Prostate gland (tissue), 2 donors: ENCODE measurements around the gene KPTN. TPM values are rescaled to one million over a fixed set of nuclear protein-coding genes. Genes with fewer than 3 reads are reported as not detected.

ENCODE experiments used
- DNase-seq: peaks from one replicate; pipeline ENCODE4 v3.0.0-alpha.2; 2019; ENCODE audit warnings: low spot score
- H3K27ac ChIP-seq, 2 donors: fragments of 200-600 bp; sonication (generic); 2 replicates each; pipeline ENCODE4 v1.5.1; 2017 to 2019
- H3K27me3 ChIP-seq: fragments of 200-600 bp; sonication (generic); replicated peaks from 2 replicates; pipeline ENCODE4 v1.5.1; 2019; ENCODE audit not compliant: insufficient read depth
- H3K36me3 ChIP-seq, 2 donors: fragments of 200-600 bp; sonication (generic); 1 replicate in 1 of 2; 2 replicates in 1 of 2; pipeline versions ENCODE4 v1.5.1 to v1.8.1; 2017 to 2019
- H3K4me1 ChIP-seq: fragments of 200-600 bp; sonication (generic); replicated peaks from 2 replicates; pipeline ENCODE4 v1.5.1; 2019
- H3K4me3 ChIP-seq, 2 donors: fragments of 200-600 bp; sonication (generic); 2 replicates each; pipeline ENCODE4 v1.5.1; 2017 to 2019
- H3K9me3 ChIP-seq: fragments of 200-600 bp; sonication (generic); 2 replicates; pipeline ENCODE4 v1.5.1; 2017
- POLR2A ChIP-seq: fragments of 450-650 bp; IDR thresholded peaks from one replicate; pipeline ENCODE4 v1.6.1; 2016; ENCODE audit warnings: antibody characterized with exemption, mild to moderate bottlenecking
- POLR2AphosphoS5 ChIP-seq: sonication (generic); formaldehyde crosslinking; IDR thresholded peaks from one replicate; pipeline ENCODE4 v1.6.1; 2017; ENCODE audit warnings: antibody characterized with exemption
- WGBS: methylation state at CpG from one replicate; pipeline ENCODE4 v1.1.5; 2018; 5-methylcytosine and 5-hydroxymethylcytosine counted together
- intact Hi-C: fragments of 100-400 bp; cut with DNase I; formaldehyde crosslinking; loops from one replicate; pipeline ENCODE4 v1.14.2; 2022
- total RNA-seq, 2 donors: library from RNA; depleted of rRNA; stranded (reverse); fragments of >200 nt; gene quantifications; one replicate each; pipeline ENCODE4 v1.1.0, GENCODE V29; 2016
- TF ChIP-seq, protein P1 (sequence below), 4 experiments: fragments of 200-600 bp in 2 of 4; fragments of 450-650 bp in 2 of 4; sonication (generic) in 2 of 4; IDR thresholded peaks; 1 replicate in 3 of 4; 2 replicates in 1 of 4; pipeline ENCODE4 v1.5.1; 2016 to 2019; ENCODE audit warnings: antibody characterized with exemption in 4 of 4, mild to moderate bottlenecking in 2 of 4, moderate library complexity in 2 of 4

The KPTN gene
- total RNA-seq, 2 donors from 2014 or later: 8.8 to 9.0 TPM

GRCh38 chr19:47446534-47447469, 37.2 kb downstream of the KPTN start:
- no peaks in the 10 kb centered on the region for H3K36me3 ChIP-seq
- H3K4me1 ChIP-seq: no peaks in the 10 kb centered on the region
- no peaks in the 10 kb centered on the region for H3K9me3 ChIP-seq
- TF ChIP-seq, protein P1, sequence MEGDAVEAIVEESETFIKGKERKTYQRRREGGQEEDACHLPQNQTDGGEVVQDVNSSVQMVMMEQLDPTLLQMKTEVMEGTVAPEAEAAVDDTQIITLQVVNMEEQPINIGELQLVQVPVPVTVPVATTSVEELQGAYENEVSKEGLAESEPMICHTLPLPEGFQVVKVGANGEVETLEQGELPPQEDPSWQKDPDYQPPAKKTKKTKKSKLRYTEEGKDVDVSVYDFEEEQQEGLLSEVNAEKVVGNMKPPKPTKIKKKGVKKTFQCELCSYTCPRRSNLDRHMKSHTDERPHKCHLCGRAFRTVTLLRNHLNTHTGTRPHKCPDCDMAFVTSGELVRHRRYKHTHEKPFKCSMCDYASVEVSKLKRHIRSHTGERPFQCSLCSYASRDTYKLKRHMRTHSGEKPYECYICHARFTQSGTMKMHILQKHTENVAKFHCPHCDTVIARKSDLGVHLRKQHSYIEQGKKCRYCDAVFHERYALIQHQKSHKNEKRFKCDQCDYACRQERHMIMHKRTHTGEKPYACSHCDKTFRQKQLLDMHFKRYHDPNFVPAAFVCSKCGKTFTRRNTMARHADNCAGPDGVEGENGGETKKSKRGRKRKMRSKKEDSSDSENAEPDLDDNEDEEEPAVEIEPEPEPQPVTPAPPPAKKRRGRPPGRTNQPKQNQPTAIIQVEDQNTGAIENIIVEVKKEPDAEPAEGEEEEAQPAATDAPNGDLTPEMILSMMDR (IDR thresholded peaks at IDR 0.05): no peak
- intact Hi-C loops: no loop called here
- H3K27me3 ChIP-seq: no peaks in the 10 kb centered on the region
- DNase-seq: no peak
- WGBS: 15% methylated on average over 28 of the region's 28 CpGs
- H3K4me3 ChIP-seq: no peak overlapping the region
- no peak overlapping the region for H3K27ac ChIP-seq

DNA sequence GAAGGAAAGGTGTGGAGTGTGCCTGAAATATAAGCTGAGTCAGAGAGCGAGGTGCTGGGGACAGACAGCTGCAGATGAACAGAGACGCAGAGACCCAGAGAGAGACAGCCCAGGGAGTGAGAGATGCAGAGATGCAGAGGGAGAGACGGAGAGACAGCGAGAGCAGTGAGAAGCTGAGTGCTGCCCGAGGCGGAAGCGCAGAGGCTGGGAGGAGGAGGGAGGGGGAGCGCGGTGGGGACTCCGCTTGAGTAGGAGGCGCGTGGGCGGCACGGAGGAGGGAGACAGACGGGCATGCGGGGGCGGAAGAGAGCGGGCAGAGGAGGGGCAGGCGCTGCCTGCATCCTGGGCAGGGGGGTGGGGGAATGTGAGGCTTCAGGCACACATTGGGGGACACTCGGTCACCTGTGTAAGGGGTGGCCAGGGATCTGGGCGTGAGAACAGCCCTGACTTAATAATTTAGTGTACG, 38.0 kb downstream of the KPTN start:
- intact Hi-C loops: no loop called here
- H3K9me3 ChIP-seq: no peaks in the 10 kb centered on the region
- DNase-seq: peak; percentile 44
- H3K27me3 ChIP-seq: no peaks in the 10 kb centered on the region
- WGBS: 3% methylated on average over 21 of the region's 22 CpGs
- H3K4me3 ChIP-seq: no peak overlapping the region
- H3K4me1 ChIP-seq: no peaks in the 10 kb centered on the region
- TF ChIP-seq POLR2AphosphoS5: peak; percentile 26
- no peak for TF ChIP-seq POLR2A
- H3K27ac ChIP-seq: no peak overlapping the region
- H3K36me3 ChIP-seq: no peaks in the 10 kb centered on the region

DNA sequence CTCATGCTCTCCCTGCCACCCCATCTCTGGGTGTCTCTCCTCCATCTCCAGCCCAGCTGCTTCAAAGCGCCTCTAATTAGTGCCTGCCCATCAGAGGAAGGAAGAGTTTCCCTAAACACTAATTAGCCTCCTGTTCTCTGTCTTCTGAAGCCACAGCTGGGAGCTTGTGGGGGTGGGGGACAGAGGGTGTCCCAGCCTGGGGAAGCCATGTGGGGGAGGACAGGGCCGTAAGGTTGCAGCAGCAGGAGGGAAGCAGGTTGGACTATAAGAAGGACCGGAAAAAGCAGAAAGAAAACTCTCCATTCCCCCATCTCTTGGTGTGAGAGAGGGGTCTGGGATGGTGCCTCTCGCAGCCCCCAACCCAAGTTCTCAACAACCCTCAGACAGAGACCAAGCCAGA, 38.5 kb downstream of the KPTN start:
- WGBS: 50% methylated on average over 4 of the region's 4 CpGs

GRCh38 chr19:47444388-47444821, 39.6 kb downstream of the KPTN start:
- H3K9me3 ChIP-seq: no peaks in the 10 kb centered on the region
- no peaks in the 10 kb centered on the region for H3K27me3 ChIP-seq
- H3K4me1 ChIP-seq: no peaks in the 10 kb centered on the region
- no peak overlapping the region for H3K4me3 ChIP-seq
- 29% methylated on average over 20 of the region's 22 CpGs for WGBS
- TF ChIP-seq POLR2AphosphoS5 (no peak), POLR2A (no peak)
- TF ChIP-seq, protein P1 (IDR thresholded peaks at IDR 0.05): no peak
- no peak for DNase-seq
- H3K36me3 ChIP-seq: no peaks in the 10 kb centered on the region
- no peak overlapping the region for H3K27ac ChIP-seq
- intact Hi-C loops: no loop called here

More for the DNA sequence above, 38.5 kb downstream of the KPTN start:
- Histone ChIP-seq H3K36me3 (no peaks in the 10 kb centered on the region), H3K4me1 (no peaks in the 10 kb centered on the region), H3K27ac (no peak overlapping the region), H3K9me3 (no peaks in the 10 kb centered on the region), H3K27me3 (no peaks in the 10 kb centered on the region), H3K4me3 (no peak overlapping the region)
- intact Hi-C loops: no loop called here
- no peak for DNase-seq
- TF ChIP-seq POLR2AphosphoS5: no peak
- TF ChIP-seq, protein P1 (IDR thresholded peaks at IDR 0.05): no peak
- TF ChIP-seq POLR2A: no peak

GRCh38 chr19:47443331-47443730, 40.7 kb downstream of the KPTN start:
- WGBS: 68% methylated on average over 12 of the region's 12 CpGs
- Histone ChIP-seq H3K36me3 (no peaks in the 10 kb centered on the region), H3K4me3 (no peak overlapping the region), H3K27me3 (no peaks in the 10 kb centered on the region), H3K9me3 (no peaks in the 10 kb centered on the region), H3K4me1 (no peaks in the 10 kb centered on the region), H3K27ac (no peak overlapping the region)
- TF ChIP-seq, protein P1 (IDR thresholded peaks at IDR 0.05): no peak
- TF ChIP-seq POLR2AphosphoS5 (no peak), POLR2A (no peak)
- intact Hi-C loops: no loop called here
- DNase-seq: no peak
